Measurements from ENCODE around the gene PRAMEF20. TPM values are rescaled to one million over a fixed set of nuclear protein-coding genes. Genes with fewer than 3 reads are reported as not detected.
"Not testable (repeated sequence)": the region's sequence is repeated elsewhere in the genome, so short reads cannot be mapped to it uniquely, and the experiment has no call there.

Gene PRAMEF20
- total and polyA plus RNA-seq, 10 of the 15 experiments (the other 5 are each of a cell fraction or from before 2014, with no cell fraction given) = not detected

- TF ChIP-seq ESRRA (IDR thresholded peaks at IDR 0.05; ENCODE audit: low read length) (no peak), NFYB (IDR thresholded peaks at IDR 0.05; ENCODE audit: insufficient read depth, low read depth, low read length) (no peak), MEF2A (IDR thresholded peaks at IDR 0.05; ENCODE audit: insufficient read depth, low read depth, low read length) (no peak), CBX3 (IDR thresholded peaks at IDR 0.05; ENCODE audit: borderline replicate concordance, low read depth) (no peak), FOXK2 (IDR thresholded peaks at IDR 0.05) (no peak), EED (IDR thresholded peaks at IDR 0.05; ENCODE audit: low read depth) (no peak), SMAD5 (IDR thresholded peaks at IDR 0.05; ENCODE audit: low read depth) (no peak), CHD4 (IDR thresholded peaks at IDR 0.05) (no peak), SMC3 (IDR thresholded peaks at IDR 0.05; ENCODE audit: borderline replicate concordance, low read length) (no peak), MXI1 (IDR thresholded peaks at IDR 0.05; ENCODE audit: low read depth, low read length) (no peak), JUND (IDR thresholded peaks at IDR 0.05; ENCODE audit: low read depth, low read length) (no peak), TCF7 (IDR thresholded peaks at IDR 0.05; ENCODE audit: borderline replicate concordance) (no peak), ZNF687 (IDR thresholded peaks at IDR 0.05) (no peak), RELA (IDR thresholded peaks at IDR 0.05; ENCODE audit: borderline replicate concordance, partially characterized antibody) (no peak)
These were observed 22.0 kb downstream of the PRAMEF20 start (continued) for GRCh38 chr1:13432251-13432650.

- FAIRE-seq; H3K79me2 ChIP-seq (ENCODE audit: control insufficient read depth, insufficient read depth, low read length); H3K27me3 ChIP-seq (replicated peaks in 1 of 2; ENCODE audit: control insufficient read depth in 2 of 2, insufficient read depth in 2 of 2, low read length in 1 of 2); H2AFZ ChIP-seq (ENCODE audit: control insufficient read depth, low read depth, low read length); H3K36me3 ChIP-seq (ENCODE audit: control insufficient read depth in 2 of 2, insufficient read depth in 2 of 2, low read length in 1 of 2); H3K4me2 ChIP-seq (ENCODE audit: control insufficient read depth, insufficient read depth); SMC1A ChIA-PET (ENCODE audit: uncharacterized antibody, unreplicated experiment); CTCF ChIA-PET; POLR2A ChIA-PET; in situ Hi-C loops (cut with MboI); H3K27ac ChIP-seq (ENCODE audit: control insufficient read depth, insufficient read depth); ATAC-seq; H3K9ac ChIP-seq (ENCODE audit: control insufficient read depth, insufficient read depth, low read length); H3K9me3 ChIP-seq (replicated peaks; ENCODE audit: control insufficient read depth, insufficient read depth, low read length); H3K4me1 ChIP-seq (ENCODE audit: control insufficient read depth, insufficient read depth, low read length); H3K4me3 ChIP-seq; RAD21 ChIA-PET (ENCODE audit: unreplicated experiment); H4K20me1 ChIP-seq (ENCODE audit: control insufficient read depth, insufficient read depth); intact Hi-C loops (cut with micrococcal nuclease; ENCODE audit: unreplicated experiment); BruUV-seq (replicated peaks); DNase-seq (ENCODE audit: low read depth, low spot score): not testable (repeated sequence)
- WGBS (ENCODE audit: insufficient coverage, insufficient replicate concordance, low lambda C conversion rate, missing lambda C conversion rate) = 51% methylated on average over 25 of the region's 32 CpGs
These were observed 23.6 kb downstream of the PRAMEF20 start for GRCh38 chr1:13433694-13434358.

Data from GM12878 (cell line).